ENCODE data around the gene TIMM21.

Gene TIMM21

GRCh38 chr18:74196220-74197119, 48.1 kb downstream of the TIMM21 start:
- peak; percentile 86 for DNase-seq

GRCh38 chr18:74197705-74198341, 49.5 kb downstream of the TIMM21 start:
- no peak for DNase-seq

- DNase-seq: no peak
Measured at GRCh38 chr18:74198453-74198852, 50.1 kb downstream of the TIMM21 start.

- no peak for DNase-seq
Measured at GRCh38 chr18:74200780-74201179, 52.5 kb downstream of the TIMM21 start.

GRCh38 chr18:74203811-74204210, 55.5 kb downstream of the TIMM21 start:
- no peak for DNase-seq

- no peak for DNase-seq
Measured at GRCh38 chr18:74204526-74205152, 56.3 kb downstream of the TIMM21 start.

All from NCI-H1105 treated with DMSO at 0.1 percent for 48 hours (cell line).